Panc1 (cell line): ENCODE measurements around the gene FCHSD2. TPM values are rescaled to one million over a fixed set of nuclear protein-coding genes. Genes with fewer than 3 reads are reported as not detected.

Experiments
- ATAC-seq: fragments of 200-7000 bp; cut with Tn5 transposase; 2 replicates; pipeline ENCODE4 v1.9.1; 2020; ENCODE audit warnings: mild to moderate bottlenecking, moderate library complexity
- BruUV-seq: library from RNA; stranded (reverse); fragments of 400-500 nt; replicated peaks from 2 replicates; lab custom pipeline; 2021; lab: Mats Ljungman, UMichigan
- CTCF ChIA-PET: fragments of 300-600 bp; sonication (Branson Sonifier 250); formaldehyde crosslinking; loops from one replicate; lab custom pipeline; 2022; ENCODE audit warnings: antibody characterized with exemption; lab: Charles Lee
- POLR2A ChIA-PET: fragments of 300-600 bp; sonication (Branson Sonifier 250); formaldehyde crosslinking; loops from one replicate; lab custom pipeline; 2022; ENCODE audit warnings: antibody characterized with exemption; lab: Charles Lee
- DNase-seq: peaks from one replicate; pipeline ENCODE4 v3.0.0-alpha.2; 2010; ENCODE audit warnings: low read depth, low spot score
- H3K27ac ChIP-seq: 2 replicates; pipeline ENCODE4 v1.5.1; 2011; ENCODE audit warnings: mild to moderate bottlenecking, low read length, inconsistent platforms
- H3K27me3 ChIP-seq: fragments of 200-500 bp; sonication (Bioruptor generic); 2 replicates; pipeline ENCODE4 v1.6.0; 2014; ENCODE audit warnings: low read length, inconsistent platforms; ENCODE audit not compliant: control insufficient read depth, insufficient read depth
- H3K36me3 ChIP-seq: fragments of 200-500 bp; sonication (Bioruptor generic); 2 replicates; pipeline ENCODE4 v1.5.1; 2014; ENCODE audit warnings: inconsistent platforms, mild to moderate bottlenecking, low read length, moderate library complexity; ENCODE audit not compliant: control insufficient read depth, insufficient read depth
- H3K4me1 ChIP-seq: 2 replicates; pipeline ENCODE4 v1.5.1; 2011; ENCODE audit warnings: inconsistent platforms, mild to moderate bottlenecking, low read length, moderate library complexity; ENCODE audit not compliant: control insufficient read depth, insufficient read depth
- H3K4me3 ChIP-seq, 2 experiments: 2 replicates each; pipeline ENCODE4 v1.5.1; 2011 to 2012; ENCODE audit warnings: low read depth in 2 of 2, low read length in 2 of 2, mild to moderate bottlenecking in 2 of 2, inconsistent platforms in 1 of 2, moderate library complexity in 1 of 2
- H3K9me3 ChIP-seq: fragments of 200-500 bp; sonication (Bioruptor generic); 2 replicates; pipeline ENCODE4 v1.5.1; 2014; ENCODE audit warnings: low read depth, mild to moderate bottlenecking, inconsistent platforms, low read length, moderate library complexity; ENCODE audit not compliant: control insufficient read depth, insufficient read depth
- POLR2AphosphoS5 ChIP-seq: IDR thresholded peaks from 2 replicates; pipeline ENCODE4 v1.6.1; 2012; ENCODE audit warnings: mild to moderate bottlenecking, low read depth, low read length, moderate library complexity
- SIN3A ChIP-seq: IDR thresholded peaks from 2 replicates; pipeline ENCODE4 v1.6.1; 2012; ENCODE audit warnings: low read depth, mild to moderate bottlenecking, low read length, moderate library complexity, borderline replicate concordance; ENCODE audit not compliant: insufficient read depth
- TCF7L2 ChIP-seq: IDR thresholded peaks from 2 replicates; pipeline ENCODE4 v1.6.1; 2011; ENCODE audit warnings: mild to moderate bottlenecking, low read depth, low read length, inconsistent platforms
- in situ Hi-C: cut with HindIII; loops from 2 replicates; pipeline ENCODE4 v1.10.0; 2016; ENCODE audit warnings: low sequenced_read_pairs, low pct_unique_long_range_greater_than_20kb
- intact Hi-C: fragments of 100-400 bp; cut with micrococcal nuclease; formaldehyde crosslinking; loops from one replicate; pipeline ENCODE4 v1.10.0; 2022; ENCODE audit not compliant: unreplicated experiment
- total RNA-seq: library from RNA; stranded (reverse); gene quantifications from one replicate; pipeline ENCODE4 v1.2.1, GENCODE V29; 2021; ENCODE audit not compliant: unreplicated experiment
- TF ChIP-seq, protein P1 (sequence below), 2 experiments: IDR thresholded peaks; 2 replicates each; pipeline ENCODE4 v1.6.1; 2011 to 2012; ENCODE audit warnings: low read depth in 2 of 2, control low read depth in 1 of 2, low read length in 1 of 2, mild to moderate bottlenecking in 1 of 2, moderate library complexity in 1 of 2; ENCODE audit not compliant: insufficient read depth in 1 of 2
- TF ChIP-seq, protein P2 (sequence below): fragments of 450-650 bp; IDR thresholded peaks from 2 replicates; pipeline ENCODE4 v1.5.1; 2017; ENCODE audit warnings: mild to moderate bottlenecking

Gene FCHSD2
- total RNA-seq, 1 experiment from 2014 or later = 31.8 TPM

DNA sequence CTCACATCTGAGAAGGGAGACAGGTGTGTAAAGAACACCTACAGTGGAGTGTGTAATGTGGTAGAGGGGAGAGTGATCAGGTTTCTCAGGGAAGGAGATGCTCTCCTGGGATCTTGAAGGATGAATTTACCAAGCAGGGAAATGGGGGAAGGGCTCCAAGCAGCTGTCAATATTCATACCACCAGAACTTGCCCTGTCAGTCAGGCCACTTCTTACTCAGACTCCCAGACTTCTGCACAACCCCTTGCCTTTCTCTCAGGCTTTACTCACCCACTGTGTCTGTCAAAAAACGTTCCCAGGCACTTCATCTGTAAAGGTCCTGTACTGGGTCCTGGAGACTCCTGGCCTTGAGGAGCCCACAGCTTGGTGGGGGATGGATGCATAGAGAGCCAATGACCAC lies 14.0 kb upstream of the FCHSD2 start:
- DNase-seq (no peak), ATAC-seq (no peak)
- ChIA-PET CTCF (no interaction called here), POLR2A (interaction anchor here (0.5 to 0.6 kb wide), 2 partner anchors 14 to 19 kb away, joined by 4 to 8 read pairs; partner anchors contain the start of gene FCHSD2)
- intact Hi-C loops = no loop called here
- Histone ChIP-seq H3K9me3 (no peaks in the 10 kb centered on the region), H3K4me1 (no peaks in the 10 kb centered on the region), H3K27ac (no peak overlapping the region), H3K36me3 (no peaks in the 10 kb centered on the region), H3K4me3 (no peak overlapping the region), H3K27me3 (no peaks in the 10 kb centered on the region)
- BruUV-seq = no TSS peak
- in situ Hi-C loops = no loop called here
- TF ChIP-seq, protein P1, sequence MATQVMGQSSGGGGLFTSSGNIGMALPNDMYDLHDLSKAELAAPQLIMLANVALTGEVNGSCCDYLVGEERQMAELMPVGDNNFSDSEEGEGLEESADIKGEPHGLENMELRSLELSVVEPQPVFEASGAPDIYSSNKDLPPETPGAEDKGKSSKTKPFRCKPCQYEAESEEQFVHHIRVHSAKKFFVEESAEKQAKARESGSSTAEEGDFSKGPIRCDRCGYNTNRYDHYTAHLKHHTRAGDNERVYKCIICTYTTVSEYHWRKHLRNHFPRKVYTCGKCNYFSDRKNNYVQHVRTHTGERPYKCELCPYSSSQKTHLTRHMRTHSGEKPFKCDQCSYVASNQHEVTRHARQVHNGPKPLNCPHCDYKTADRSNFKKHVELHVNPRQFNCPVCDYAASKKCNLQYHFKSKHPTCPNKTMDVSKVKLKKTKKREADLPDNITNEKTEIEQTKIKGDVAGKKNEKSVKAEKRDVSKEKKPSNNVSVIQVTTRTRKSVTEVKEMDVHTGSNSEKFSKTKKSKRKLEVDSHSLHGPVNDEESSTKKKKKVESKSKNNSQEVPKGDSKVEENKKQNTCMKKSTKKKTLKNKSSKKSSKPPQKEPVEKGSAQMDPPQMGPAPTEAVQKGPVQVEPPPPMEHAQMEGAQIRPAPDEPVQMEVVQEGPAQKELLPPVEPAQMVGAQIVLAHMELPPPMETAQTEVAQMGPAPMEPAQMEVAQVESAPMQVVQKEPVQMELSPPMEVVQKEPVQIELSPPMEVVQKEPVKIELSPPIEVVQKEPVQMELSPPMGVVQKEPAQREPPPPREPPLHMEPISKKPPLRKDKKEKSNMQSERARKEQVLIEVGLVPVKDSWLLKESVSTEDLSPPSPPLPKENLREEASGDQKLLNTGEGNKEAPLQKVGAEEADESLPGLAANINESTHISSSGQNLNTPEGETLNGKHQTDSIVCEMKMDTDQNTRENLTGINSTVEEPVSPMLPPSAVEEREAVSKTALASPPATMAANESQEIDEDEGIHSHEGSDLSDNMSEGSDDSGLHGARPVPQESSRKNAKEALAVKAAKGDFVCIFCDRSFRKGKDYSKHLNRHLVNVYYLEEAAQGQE (IDR thresholded peaks at IDR 0.05; ENCODE audit: insufficient read depth in 1 of 2, low read depth in 2 of 2, low read length in 1 of 2) = no peak
- no peak for TF ChIP-seq TCF7L2
- TF ChIP-seq, protein P2, sequence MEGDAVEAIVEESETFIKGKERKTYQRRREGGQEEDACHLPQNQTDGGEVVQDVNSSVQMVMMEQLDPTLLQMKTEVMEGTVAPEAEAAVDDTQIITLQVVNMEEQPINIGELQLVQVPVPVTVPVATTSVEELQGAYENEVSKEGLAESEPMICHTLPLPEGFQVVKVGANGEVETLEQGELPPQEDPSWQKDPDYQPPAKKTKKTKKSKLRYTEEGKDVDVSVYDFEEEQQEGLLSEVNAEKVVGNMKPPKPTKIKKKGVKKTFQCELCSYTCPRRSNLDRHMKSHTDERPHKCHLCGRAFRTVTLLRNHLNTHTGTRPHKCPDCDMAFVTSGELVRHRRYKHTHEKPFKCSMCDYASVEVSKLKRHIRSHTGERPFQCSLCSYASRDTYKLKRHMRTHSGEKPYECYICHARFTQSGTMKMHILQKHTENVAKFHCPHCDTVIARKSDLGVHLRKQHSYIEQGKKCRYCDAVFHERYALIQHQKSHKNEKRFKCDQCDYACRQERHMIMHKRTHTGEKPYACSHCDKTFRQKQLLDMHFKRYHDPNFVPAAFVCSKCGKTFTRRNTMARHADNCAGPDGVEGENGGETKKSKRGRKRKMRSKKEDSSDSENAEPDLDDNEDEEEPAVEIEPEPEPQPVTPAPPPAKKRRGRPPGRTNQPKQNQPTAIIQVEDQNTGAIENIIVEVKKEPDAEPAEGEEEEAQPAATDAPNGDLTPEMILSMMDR = no peak
- no peak for TF ChIP-seq POLR2AphosphoS5
- TF ChIP-seq SIN3A = no peak

DNA sequence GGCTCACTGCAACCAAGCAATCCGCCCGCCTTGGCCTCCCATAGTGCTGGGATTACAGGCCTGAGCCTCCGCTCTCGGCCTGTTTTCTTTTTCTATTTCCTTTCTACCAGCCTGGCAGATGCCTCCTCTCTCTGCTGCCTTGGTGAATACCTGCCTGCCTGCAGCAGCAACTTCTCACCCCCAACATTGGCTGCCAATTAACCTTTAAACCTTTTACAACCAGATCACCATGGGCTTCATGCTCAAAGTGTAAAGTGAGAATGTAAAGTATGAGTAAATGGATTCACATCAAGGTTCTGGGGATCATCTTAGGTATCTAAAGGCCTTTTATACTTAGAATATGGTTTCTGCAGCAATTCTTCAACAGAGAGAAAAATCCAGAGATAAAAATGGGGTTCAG lies 13.0 kb upstream of the FCHSD2 start:
- Histone ChIP-seq H3K27me3 (no peaks in the 10 kb centered on the region), H3K4me1 (no peaks in the 10 kb centered on the region), H3K9me3 (no peaks in the 10 kb centered on the region), H3K36me3 (no peaks in the 10 kb centered on the region), H3K4me3 (no peak overlapping the region), H3K27ac (no peak overlapping the region)
- no peak for DNase-seq
- BruUV-seq = no TSS peak
- ChIA-PET CTCF (no interaction called here), POLR2A (no interaction called here)
- no peak for ATAC-seq
- intact Hi-C loops (no loop called here), in situ Hi-C loops (no loop called here)
- TF ChIP-seq, protein P2 = no peak
- TF ChIP-seq SIN3A (no peak), POLR2AphosphoS5 (no peak)
- TF ChIP-seq, protein P1 (IDR thresholded peaks at IDR 0.05; ENCODE audit: insufficient read depth in 1 of 2, low read depth in 2 of 2, low read length in 1 of 2) = no peak
